Inflammatory macrophage treated with lipopolysaccharide for 4 hours (primary cell): ENCODE results near the gene ITIH2.
A peak's percentile ranks its signal among the peaks of the same experiment; 100 is the strongest.
"Not testable (repeated sequence)": the region's sequence is repeated elsewhere in the genome, so short reads cannot be mapped to it uniquely, and the experiment has no call there.

Experiments used
- DNase-seq: peaks from one replicate; pipeline ENCODE4 v3.0.0-alpha.2; 2020

The ITIH2 gene

DNA sequence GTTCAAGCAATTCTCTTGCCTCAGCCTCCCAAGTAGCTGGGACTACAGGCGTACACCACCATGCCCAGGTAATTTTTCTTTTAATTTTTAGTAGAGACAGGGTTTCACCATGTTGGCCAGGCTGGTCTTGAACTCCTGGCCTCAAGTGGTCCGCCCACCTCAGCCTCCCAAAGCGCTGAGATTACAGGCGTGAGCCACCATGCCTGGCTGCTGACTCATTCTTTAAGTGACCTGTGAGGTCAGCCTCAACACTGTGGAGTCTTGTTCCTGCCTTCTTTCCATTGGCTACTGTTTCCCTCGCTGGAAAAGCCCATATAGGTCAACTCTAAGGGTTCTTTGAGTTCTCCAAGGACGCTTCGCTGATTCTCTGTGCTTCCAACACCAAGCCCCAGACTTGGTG, 45.5 kb downstream of the ITIH2 start:
- not testable (repeated sequence) for DNase-seq

- no peak for DNase-seq
Measured at GRCh38 chr10:7750222-7750621, 47.1 kb downstream of the ITIH2 start.

DNA sequence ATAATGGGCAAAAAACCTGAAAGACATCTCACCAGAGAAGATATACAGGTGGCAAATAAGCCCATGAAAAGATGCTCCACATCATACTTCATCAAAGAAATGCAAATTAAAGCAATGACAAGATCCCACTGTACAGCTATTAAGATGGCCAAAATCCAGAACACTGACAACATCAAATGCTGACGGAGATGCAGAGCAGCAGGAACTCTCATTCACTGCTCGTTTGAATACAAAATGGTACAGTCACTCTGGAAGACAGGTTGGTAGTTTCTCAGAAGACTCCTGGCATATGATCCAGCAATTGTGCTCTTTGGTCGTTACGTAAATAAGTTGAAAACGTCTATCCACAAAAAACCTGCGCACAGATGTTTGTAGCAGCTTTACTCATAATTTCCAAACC, 49.1 kb downstream of the ITIH2 start:
- no peak for DNase-seq

DNA sequence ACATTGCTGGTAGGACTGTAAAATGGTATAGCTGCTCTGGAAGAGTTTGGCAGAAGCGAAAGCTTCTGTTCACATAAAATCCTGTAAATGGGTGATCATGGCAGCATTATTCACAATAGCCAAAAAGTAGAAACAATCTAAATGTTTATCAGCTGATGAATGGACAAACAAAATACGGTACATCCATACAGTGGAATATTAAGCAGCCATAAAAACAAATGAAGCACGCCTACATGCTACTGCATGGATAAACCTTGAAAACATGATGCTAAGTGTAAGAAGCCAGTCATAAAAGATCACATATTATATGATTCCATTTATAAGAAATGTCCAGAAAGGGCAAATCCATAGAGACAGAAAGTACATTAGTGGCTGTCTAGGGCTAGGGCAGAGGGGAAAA, 52.0 kb downstream of the ITIH2 start:
- DNase-seq = no peak

DNA sequence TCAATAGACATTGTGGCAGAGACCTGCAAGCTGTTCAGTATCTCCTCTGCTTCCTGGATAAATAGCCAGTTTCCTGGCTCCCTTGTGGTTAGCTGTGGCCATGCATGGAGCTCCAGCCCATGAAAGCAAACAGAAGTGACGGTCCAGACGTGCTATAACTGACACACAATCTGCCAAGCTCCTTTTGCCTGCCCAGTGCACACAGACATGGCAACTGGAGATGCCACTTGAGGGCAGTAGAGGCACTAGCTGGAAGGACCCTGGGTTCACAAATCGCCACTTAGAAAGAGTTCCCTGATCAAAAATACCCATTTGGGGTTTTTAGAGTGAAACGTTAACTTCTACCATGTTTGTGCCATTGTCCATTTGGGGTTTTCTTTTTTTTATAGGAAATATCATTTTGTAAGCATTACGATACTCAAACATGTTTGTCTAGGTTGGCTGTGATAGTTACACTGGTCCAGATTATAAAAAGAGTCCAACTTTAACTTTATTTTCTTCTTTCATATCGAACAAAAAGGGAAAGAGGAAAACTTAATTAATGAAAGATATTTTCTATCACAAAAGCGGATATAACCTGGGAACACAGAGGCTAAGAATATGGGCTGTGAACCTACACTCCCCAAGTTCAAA, 53.4 kb downstream of the ITIH2 start:
- peak; percentile 10 for DNase-seq

DNA sequence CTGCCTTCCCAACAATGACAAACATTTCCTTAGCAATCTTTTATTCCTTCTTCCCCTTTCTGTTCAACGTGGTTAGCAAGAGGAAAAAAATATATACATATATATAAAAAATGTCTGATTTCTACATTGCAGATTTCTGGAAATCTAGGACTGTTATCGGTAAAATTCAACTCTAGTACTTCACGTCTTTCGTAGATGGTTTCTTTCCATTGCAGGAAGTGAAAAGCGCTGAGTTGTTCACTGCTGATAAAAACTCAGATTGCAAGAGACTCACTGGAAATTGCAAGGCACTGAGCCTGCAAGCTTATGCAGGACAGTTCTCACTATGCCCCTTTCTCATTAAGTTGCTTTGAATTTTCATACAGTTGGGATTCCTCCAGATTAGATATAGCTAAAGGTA, 60.8 kb downstream of the ITIH2 start:
- DNase-seq = peak; percentile 48

DNA sequence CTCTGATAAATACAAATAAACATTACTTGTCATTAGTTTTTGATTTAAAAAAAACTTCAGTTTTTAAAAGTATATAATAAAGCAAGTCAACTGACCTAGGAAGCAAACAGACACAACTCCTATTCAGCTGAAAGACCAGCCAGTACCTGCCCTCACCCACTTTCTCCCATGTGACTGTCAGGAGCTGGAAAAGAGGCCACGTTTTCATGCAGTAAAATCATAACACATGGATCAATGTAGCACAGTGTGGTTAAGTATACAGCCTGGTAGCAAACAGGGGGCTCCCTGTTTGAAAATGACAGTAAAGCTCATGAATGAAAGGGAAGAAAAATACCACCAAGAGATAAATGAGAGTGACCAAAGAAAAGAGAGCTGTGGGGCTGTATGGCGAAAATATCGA, 63.1 kb downstream of the ITIH2 start:
- DNase-seq = no peak

- DNase-seq = no peak
Measured at GRCh38 chr10:7767209-7767608, 64.1 kb downstream of the ITIH2 start.

DNA sequence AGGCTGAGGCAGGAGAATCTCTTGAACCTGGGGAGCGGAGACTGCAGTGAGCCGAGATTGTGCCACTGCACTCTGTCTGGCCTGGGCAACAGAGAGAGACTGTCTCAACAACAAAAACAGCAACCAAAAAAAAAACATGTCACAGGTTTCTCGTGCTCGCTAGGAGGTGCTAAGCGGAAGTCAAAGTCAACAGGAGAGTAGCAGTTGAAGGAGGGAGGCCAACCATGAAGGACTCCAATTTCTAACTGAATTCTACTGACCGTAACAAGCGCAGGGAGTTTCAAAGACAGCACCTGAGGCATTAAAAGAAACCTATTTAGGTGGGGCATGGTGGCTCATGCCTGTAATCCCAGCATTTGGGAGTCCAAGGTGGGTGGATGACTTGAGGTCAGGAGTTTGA, 65.3 kb downstream of the ITIH2 start:
- no peak for DNase-seq

GRCh38 chr10:7773845-7774801, 71.0 kb downstream of the ITIH2 start:
- DNase-seq = no peak

GRCh38 chr10:7776777-7777176, 73.7 kb downstream of the ITIH2 start:
- DNase-seq = no peak

- not testable (repeated sequence) for DNase-seq
Measured at GRCh38 chr10:7782194-7782593, 79.1 kb downstream of the ITIH2 start.

DNA sequence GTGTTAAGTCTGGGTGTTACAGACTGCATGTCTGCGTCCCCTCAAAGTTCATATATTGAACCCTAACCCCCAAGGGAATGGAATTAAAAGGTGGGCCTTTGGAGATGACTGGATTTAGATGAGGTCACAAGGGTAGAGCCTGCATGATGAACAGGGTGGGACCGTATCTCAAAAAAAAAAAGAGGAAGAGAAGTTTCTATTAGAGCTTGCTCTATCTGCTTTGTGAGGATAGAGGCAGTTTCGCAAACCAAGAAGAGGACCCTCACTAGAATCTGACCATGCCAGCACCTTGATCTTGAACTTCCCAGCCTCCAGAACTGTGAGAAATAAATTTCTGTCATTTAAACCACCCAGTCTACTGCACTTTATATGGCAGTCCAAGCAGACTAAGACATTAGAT, 83.3 kb downstream of the ITIH2 start:
- DNase-seq = peak; percentile 43

GRCh38 chr10:7787150-7787856, 84.2 kb downstream of the ITIH2 start:
- DNase-seq = peak; percentile 23

DNA sequence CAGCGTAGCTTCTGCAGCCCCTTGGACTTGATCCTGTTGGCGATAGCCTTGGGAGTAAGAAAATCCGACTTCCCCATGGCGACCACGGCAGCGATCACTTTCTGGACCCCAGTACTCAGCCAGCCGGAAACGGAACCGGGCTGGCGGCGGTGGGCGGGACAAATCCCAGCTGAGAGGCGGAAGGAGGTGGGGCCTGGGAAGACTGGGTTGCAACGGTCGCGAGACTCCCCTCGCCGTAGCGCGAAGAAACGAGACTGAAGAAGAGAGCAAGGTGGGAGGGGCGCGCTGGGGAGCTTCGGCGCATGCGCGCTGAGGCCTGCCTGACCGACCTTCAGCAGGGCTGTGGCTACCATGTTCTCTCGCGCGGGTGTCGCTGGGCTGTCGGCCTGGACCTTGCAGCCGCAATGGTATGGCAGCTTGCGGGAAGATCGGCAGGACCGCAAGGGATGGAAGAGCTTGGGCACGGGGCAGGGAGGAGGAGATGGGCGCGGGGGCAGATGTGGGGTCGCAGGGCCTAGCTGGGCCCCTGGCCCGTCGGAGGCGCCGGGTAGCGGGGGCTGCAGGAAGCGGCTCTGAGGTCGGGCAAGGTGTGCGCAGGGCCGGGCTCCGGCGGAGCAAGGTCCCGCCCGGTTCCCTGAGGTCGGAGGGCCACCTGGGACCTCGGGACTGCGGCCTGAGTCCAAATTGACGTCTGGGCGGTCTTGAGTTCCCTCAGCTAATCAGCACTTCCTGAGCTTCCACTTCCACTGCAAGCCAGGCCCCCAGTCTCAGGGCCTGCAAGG, 84.9 kb downstream of the ITIH2 start, which contains the start of the genes ATP5F1C and KIN:
Gene ATP5F1C (plus strand): TSS at position 321 of the 782 bp plus-strand sequence. CDS start 31 bp downstream, at position 352.
Gene KIN (minus strand): TSS at position 137 of the 782 bp plus-strand sequence. CDS start 60 bp downstream, at position 77.
- peak; percentile 97 for DNase-seq

GRCh38 chr10:7788639-7789286, 85.6 kb downstream of the ITIH2 start:
- DNase-seq = no peak

DNA sequence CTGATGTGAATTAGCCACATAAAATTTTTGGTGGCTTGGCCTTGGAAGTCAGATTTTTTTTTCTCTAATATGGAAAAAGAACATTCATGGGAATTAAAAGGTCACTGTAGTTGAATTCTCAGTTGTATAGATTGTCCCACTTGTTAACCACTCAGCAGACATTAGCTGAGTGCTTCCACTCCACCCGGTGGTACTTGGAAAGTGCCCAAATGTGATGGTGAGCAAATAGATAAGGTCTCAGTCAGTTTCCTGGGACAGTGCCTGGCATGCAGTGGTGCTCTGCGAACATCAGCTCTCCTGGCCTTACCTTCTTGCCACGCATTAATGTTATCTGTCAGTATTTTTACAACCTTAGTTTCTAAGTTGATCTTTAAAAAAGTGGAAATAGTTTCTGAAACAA, 86.3 kb downstream of the ITIH2 start:
- no peak for DNase-seq

DNA sequence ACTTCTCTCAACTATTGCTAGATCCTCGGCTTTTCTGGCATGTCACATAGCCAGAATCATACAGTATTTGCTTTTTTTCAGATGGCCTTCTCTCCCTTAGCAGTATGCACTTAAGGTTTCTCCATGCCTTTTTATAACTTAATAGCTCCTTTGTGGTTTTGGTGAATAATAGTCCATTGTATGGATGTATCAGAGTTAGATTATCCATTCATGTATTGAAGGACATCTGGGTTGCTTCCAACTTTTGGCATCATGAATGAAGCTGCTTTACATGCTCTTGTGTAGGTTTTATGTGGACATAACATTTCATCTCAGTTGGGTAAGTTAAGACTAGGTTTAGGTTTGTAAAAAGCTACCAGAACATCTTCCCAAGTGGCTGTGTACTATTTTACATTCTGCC, 89.4 kb downstream of the ITIH2 start:
- no peak for DNase-seq

- peak; percentile 43 for DNase-seq
Measured at GRCh38 chr10:7794251-7795026, 91.3 kb downstream of the ITIH2 start.

DNA sequence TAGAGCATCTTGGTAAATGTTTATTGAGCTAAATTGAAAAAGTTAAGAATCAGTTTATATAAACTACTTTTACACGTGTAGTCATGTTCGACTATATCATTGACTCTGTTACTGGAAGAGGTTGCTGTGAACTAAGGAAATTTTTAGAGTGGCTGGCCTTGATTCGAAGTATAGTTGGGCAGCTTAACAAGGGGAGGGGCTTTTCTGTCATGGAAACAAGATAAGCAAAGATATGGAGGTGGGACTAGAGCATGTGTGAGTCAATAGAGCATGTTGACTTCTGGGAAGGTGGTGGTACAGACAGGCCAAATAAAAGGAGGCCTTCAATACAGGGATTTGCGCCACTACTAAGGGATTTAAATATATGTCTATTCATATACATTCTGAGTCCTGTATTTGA, 92.5 kb downstream of the ITIH2 start:
- no peak for DNase-seq

- DNase-seq = no peak
Measured at GRCh38 chr10:7797582-7797981, 94.5 kb downstream of the ITIH2 start.
